GM21423 (cell line): ENCODE results near the gene PIK3R5.
"Not testable (repeated sequence)": the region's sequence is repeated elsewhere in the genome, so short reads cannot be mapped to it uniquely, and the experiment has no call there.

Source experiments
- ATAC-seq: cut with Tn5 transposase; IDR thresholded peaks from one replicate; pipeline ENCODE4 v1.9.1; 2021; ENCODE audit warnings: mild to moderate bottlenecking, moderate library complexity; ENCODE audit not compliant: unreplicated experiment

PIK3R5 gene

GRCh38 chr17:8861495-8862181 lies 103.9 kb downstream of the PIK3R5 start:
- no peak for ATAC-seq

GRCh38 chr17:8859804-8860430 lies 105.6 kb downstream of the PIK3R5 start:
- ATAC-seq: no peak

DNA sequence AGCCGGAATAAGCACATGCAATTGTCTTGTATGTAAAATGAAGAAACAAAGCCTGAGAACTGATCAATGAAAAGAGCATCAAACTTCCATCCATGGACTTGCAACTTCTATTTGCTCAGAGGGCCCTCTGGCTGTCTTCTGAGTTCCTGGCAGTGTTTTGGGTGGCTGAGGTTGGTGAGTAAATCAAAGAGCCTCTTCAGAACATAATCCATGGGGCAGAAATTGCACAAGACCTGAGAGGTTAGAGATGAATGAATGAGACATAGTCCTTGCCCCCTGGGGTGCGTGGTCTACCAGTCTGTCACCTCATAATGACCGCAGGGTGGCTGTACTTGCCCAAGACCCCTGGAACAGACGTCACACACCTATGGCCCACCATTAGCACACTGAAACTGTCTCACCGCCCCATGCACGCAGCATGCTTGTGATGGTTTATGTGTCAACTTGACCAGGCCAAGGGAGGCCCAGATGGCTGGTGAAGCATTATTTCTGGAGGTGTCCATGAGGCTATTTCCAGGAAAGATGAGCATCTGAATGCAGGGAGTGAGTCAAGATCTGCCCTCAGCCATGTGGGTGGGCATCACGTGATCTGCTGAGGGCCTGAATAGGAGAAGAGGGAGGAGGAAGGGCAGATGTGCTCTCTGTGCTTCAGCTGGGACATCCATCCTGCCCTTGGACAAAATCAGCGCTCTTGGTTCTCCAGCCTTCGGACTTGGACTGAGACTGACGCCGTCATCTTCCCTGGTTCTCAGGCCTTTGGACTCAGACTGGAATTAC lies 106.3 kb downstream of the PIK3R5 start:
- ATAC-seq: no peak

DNA sequence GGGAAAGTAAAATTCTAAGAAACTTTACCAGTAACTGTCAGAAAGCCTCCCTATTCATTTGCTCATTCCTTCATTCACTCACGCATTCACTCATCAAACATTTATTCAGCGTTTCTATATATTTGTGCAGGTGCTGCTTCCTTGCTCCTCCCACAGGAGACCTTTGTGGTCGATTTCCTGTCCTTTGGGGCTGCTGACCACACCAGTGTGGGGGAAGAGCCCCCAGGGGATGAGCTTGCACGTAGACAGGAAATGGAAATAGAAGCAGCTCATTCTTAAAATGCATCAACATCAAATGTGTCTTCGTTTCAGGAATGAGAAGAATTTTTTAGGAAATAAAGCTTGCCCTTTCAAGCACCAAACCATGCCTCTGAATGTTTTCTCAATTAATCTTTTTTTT lies 107.6 kb downstream of the PIK3R5 start:
- ATAC-seq: peak; percentile 41

DNA sequence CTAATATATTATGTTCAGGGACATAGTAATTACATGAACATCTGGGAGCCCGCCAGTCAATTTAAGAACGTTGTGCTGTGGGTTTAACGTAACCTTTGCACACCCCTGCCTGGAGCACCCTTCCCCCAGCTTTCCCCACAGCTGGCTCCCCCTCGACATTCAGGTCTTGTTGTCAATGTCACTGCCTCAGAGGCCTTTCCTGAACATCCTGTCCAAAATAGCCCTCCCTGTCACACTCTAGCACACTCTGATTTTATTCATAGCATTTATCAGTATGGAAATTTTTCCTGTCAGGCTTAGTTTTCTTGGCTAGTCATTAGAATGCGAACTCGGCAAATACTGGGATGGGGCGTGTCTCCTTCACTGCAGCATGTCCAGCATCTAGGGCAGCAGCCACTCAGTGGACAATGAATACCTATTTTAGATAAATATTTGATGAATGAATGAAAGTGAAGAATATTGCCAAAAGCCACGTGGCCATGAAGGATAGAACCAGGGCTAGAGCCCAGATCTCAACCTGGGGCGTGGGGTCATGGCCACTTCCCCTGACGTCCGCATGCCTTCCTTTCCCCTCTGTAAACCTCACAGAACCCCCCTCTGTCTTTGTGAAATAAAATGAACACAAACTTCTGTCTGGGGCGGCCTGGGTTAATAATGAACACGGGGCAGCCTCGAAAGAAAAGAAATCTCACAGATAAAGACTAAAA lies 108.5 kb downstream of the PIK3R5 start:
- no peak for ATAC-seq

GRCh38 chr17:8856205-8856603 lies 109.3 kb downstream of the PIK3R5 start:
- not testable (repeated sequence) for ATAC-seq

DNA sequence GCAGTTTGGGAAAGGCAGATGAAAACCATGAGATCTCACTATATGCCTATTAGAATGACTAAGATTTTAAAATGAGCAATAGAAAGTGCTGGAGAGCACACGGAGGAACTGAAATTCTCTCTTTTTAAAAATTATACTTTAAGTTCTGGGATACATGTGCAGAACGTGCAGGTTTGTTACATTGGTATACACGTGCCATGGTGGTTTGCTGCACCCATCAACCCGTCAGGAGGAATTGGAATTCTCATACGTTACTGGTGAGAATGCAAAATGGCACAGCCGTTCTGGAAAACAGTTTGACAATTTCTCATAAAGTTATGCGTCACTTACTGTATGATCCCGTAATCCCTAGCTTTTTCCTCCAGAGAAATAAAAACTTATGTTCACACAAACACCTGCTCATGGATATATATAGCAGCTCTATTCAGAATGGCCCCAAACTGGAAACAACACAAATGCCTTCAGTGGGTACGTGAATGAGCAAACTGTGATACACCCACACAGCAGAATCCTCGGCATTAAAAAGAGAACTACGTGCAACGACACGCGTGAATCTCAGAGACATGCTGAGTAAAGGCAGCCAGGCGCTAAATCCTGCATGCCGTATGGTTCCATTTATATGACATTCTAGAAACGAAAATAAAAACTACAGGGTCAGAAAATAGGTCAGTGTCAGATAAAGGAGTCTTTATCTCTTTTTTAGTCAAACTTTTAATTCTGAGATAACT lies 109.9 kb downstream of the PIK3R5 start:
- ATAC-seq: peak; percentile 28

DNA sequence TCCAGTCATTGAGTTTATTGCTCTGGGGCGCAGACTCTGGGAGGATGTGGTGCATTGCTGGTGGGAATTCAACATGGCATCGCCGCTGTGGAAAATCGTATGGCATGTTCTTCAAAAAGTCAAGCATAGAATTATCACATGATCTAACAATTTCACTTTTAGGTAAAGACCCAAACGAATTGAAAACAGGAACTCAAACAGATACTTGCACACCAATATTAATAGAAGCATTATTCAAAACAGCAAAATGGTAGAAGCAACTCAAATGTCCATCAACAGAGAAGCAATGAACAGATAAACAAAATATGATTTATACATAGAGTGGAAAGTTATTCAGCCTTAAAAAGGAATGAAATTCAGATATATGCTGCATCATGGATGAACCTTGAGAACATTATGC lies 113.9 kb downstream of the PIK3R5 start:
- ATAC-seq: no peak

DNA sequence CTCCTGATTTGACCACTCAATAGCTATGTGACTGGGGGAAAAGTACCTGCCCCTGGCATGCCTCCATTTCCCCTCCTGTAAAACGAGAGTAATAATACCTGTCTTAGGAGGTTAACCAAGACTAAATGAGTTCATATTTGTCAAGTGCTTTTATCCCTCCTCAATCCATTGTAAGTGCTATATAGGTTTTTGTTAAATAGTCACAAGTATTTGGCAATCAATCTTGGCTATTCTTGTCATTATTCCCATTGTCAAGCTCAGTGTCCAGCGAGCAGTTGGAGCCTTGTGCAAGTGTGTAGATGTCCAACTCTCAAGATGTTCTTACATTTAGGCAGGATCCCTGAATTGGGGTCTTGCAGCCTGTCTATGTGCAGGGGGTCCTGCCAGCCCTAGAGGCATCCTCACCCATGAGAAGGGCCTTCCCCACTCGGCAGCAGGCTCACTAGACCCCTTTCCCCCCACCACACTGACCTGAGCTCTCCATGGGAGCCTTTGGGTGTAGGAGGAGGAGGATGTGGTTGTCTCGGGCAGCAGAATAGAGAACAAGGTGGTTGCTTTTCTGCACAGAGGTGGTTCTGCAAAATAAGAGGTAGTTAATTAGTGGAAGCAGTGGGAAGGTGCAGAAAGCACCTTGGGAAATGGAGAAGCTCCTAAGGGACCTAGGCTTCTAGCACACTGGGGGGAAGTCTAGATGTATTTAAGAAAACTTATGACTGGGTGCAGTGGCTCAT lies 116.0 kb downstream of the PIK3R5 start:
- ATAC-seq: no peak

DNA sequence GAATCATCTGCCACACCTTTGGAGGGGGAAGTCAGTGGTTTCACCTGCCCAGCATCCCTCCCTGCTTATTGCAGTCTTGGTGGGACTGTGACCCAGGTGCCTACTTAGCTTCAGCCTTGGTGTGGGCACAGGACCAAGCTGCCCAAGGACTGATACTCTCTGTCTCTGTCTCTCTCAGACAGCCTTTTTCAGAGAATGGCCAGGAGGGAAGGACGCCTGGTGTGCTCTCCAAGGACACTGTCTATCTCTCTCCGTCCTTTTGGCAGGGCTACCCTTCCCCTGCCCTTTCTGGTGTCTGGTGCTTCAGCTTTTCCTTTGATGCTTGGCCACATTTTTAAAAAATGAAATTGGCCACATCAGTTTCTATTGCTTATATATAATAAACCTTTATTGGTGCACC lies 117.6 kb downstream of the PIK3R5 start:
- no peak for ATAC-seq

GRCh38 chr17:8846768-8847211 lies 118.7 kb downstream of the PIK3R5 start:
- no peak for ATAC-seq

GRCh38 chr17:8844229-8845218 lies 121.0 kb downstream of the PIK3R5 start:
- ATAC-seq: no peak

- ATAC-seq: no peak
Measured at GRCh38 chr17:8843344-8843743, 122.2 kb downstream of the PIK3R5 start.

DNA sequence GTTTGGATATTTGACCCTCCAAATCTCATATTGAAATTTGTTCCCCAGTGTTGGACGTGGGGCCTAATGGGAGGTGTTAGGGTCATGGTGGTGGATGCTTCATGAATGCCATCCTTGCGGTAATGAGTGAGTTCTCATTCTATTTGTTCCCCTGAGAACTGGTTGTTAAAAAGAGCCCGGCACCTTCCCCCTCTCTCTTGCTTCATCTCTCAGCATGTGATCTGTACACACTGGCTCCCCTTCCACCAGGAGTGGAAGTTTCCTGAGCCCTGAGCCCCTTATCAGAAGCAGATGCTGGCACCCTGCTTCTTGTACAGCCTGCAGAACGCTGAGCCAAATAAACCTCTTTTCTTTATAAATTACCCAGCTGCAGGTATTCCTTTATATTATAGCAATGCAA lies 123.7 kb downstream of the PIK3R5 start:
- ATAC-seq: no peak

DNA sequence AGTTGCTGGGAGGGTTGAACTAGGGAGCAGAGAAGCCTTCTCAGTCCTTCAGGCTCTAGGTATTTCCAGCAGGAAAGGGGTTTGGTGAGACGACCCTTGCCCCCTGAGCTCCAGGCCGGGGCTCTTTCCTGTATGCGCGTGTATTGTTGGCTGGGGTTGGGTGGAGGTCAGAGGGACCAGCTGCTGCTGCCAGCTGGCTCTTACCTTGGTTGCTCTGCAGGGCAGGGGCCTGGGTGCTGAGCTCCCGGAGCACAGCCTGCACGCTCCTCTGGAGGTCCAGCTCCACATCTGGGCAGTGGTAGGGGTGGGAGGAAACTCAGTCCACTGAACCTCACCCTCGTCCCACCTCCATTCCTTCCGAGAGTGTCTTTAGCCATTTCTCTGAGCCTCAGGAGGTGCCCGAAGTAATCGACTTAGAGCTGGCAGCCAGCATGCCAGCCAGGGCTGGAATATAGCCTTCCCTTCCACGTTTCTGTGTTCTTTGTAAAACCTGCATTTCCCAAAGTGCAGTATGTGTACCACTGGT lies 126.0 kb downstream of the PIK3R5 start:
- ATAC-seq: no peak

DNA sequence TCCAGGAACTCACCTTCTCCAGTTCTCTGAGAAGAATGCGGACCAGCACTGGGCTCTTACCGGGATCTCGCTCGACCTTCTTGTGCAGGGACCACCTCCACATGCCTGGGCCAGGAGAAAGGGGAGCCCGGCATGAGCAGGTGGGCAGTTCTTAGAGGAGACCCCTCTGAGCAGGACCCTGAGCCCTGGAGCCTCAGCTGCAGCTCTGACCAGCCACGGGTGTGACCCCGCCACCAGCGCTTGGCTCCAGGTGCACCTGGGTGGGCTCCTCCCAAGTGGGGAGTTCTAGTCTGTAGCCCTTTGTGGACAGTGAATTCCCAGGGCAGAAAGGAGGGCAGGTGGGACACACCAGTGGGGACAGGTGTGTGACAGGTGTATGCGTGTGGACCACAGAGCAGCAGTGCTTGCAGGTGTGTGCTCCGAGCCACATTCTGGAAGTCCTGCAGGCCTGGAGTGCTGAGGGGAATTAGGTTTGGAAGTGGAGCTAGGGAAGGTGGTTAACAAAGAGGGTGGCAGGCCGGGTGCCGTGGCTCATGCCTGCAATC lies 126.9 kb downstream of the PIK3R5 start:
- no peak for ATAC-seq

DNA sequence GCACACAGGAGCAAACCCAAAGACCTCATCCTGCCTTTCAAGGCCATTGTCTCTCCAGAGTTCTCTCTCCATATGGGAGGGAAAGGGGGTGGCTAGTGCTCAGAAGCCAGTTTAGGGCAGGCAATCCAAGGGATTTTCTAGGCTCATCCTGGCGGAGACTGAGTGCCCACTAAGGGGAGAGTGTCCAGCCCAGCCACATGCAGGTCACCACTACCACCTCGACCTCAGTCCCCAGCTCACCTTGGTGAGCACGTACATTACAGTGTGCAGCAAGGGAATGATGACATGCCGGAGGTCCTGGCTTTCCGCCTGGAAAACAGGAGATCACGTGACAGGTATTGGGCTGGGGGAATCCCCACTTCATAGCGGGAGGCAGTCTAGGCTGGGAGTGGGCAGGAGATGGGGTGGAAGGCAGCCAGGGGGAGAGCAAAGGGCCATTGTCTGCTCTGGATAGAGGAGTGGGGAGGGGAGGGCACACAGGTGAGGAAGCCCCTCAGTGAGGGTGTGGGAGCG lies 127.9 kb downstream of the PIK3R5 start:
- no peak for ATAC-seq
